H9 (cell line): ENCODE measurements around the gene RELB. TPM values are rescaled to one million over a fixed set of nuclear protein-coding genes. Genes with fewer than 3 reads are reported as not detected.

Source experiments
- DNase-seq: peaks from one replicate; pipeline ENCODE4 v3.0.0-alpha.2; 2017
- H2AFZ ChIP-seq: one replicate; pipeline ENCODE4 v1.6.1; 2013; ENCODE audit warnings: mild to moderate bottlenecking, low read length, control low read depth, moderate library complexity
- H2AK5ac ChIP-seq: 2 replicates; pipeline ENCODE4 v1.6.1; 2013; ENCODE audit warnings: low read length, control low read depth, mixed read lengths; ENCODE audit not compliant: insufficient read length
- H2BK120ac ChIP-seq: one replicate; pipeline ENCODE4 v1.6.1; 2013; ENCODE audit warnings: low read depth, mild to moderate bottlenecking, low read length, control low read depth, inconsistent platforms; ENCODE audit not compliant: poor library complexity, severe bottlenecking
- H2BK12ac ChIP-seq: 2 replicates; pipeline ENCODE4 v1.6.1; 2013; ENCODE audit warnings: low read length, control low read depth, mixed read lengths, low read depth; ENCODE audit not compliant: insufficient read length
- H2BK15ac ChIP-seq: 2 replicates; pipeline ENCODE4 v1.6.1; 2013; ENCODE audit warnings: low read depth, low read length, control low read depth
- H2BK20ac ChIP-seq: one replicate; pipeline ENCODE4 v1.6.1; 2013; ENCODE audit warnings: low read depth, mild to moderate bottlenecking, low read length, control low read depth, inconsistent platforms; ENCODE audit not compliant: poor library complexity, severe bottlenecking
- H2BK5ac ChIP-seq: 2 replicates; pipeline ENCODE4 v1.6.1; 2013; ENCODE audit warnings: low read length, control low read depth, mixed read lengths; ENCODE audit not compliant: insufficient read length
- H3K14ac ChIP-seq: 2 replicates; pipeline ENCODE4 v1.6.1; 2013; ENCODE audit warnings: low read length, control low read depth; ENCODE audit not compliant: insufficient read depth
- H3K18ac ChIP-seq: 2 replicates; pipeline ENCODE4 v1.6.1; 2013; ENCODE audit warnings: low read depth, mild to moderate bottlenecking, mixed read lengths, low read length, control low read depth; ENCODE audit not compliant: insufficient read length
- H3K23ac ChIP-seq: 2 replicates; pipeline ENCODE4 v1.6.1; 2013; ENCODE audit warnings: low read length, control low read depth, mixed read lengths, low read depth; ENCODE audit not compliant: insufficient read length
- H3K23me2 ChIP-seq: 2 replicates; pipeline ENCODE4 v1.6.1; 2013; ENCODE audit warnings: low read depth, mild to moderate bottlenecking, mixed read lengths, low read length, control low read depth; ENCODE audit not compliant: insufficient read length, poor library complexity, severe bottlenecking
- H3K27ac ChIP-seq: 2 replicates; pipeline ENCODE4 v1.5.1; 2013; ENCODE audit warnings: low read length, control low read depth, mixed read lengths, low read depth; ENCODE audit not compliant: insufficient read length
- H3K27me3 ChIP-seq: 2 replicates; pipeline ENCODE4 v1.6.1; 2013; ENCODE audit warnings: low read length, control low read depth, inconsistent platforms; ENCODE audit not compliant: insufficient read depth
- H3K4ac ChIP-seq: 2 replicates; pipeline ENCODE4 v1.6.1; 2013; ENCODE audit warnings: low read depth, mild to moderate bottlenecking, control low read depth, inconsistent platforms, low read length, moderate library complexity
- H3K4me1 ChIP-seq: 2 replicates; pipeline ENCODE4 v1.6.1; 2013; ENCODE audit warnings: low read length, control low read depth, inconsistent platforms; ENCODE audit not compliant: insufficient read depth
- H3K4me2 ChIP-seq: 2 replicates; pipeline ENCODE4 v1.6.1; 2013; ENCODE audit warnings: low read length, control low read depth, mixed read lengths; ENCODE audit not compliant: insufficient read length, insufficient read depth
- H3K56ac ChIP-seq: 2 replicates; pipeline ENCODE4 v1.6.1; 2013; ENCODE audit warnings: low read depth, mild to moderate bottlenecking, mixed read lengths, low read length, control low read depth; ENCODE audit not compliant: insufficient read length
- H3K79me1 ChIP-seq: 2 replicates; pipeline ENCODE4 v1.6.1; 2013; ENCODE audit warnings: low read depth, mild to moderate bottlenecking, moderate library complexity, low read length, control low read depth, inconsistent platforms; ENCODE audit not compliant: insufficient read depth, poor library complexity, severe bottlenecking
- H3K79me2 ChIP-seq: 2 replicates; pipeline ENCODE4 v1.6.1; 2013; ENCODE audit warnings: low read length, control low read depth, inconsistent platforms; ENCODE audit not compliant: insufficient read depth
- H3K9ac ChIP-seq: 2 replicates; pipeline ENCODE4 v1.6.1; 2013; ENCODE audit warnings: low read length, control low read depth, mixed read lengths; ENCODE audit not compliant: insufficient read length; ENCODE audit errors: extremely low read depth
- H3K9me3 ChIP-seq: one replicate; pipeline ENCODE4 v1.6.1; 2013; ENCODE audit warnings: low read depth, low read length, inconsistent platforms; ENCODE audit not compliant: control insufficient read depth
- H3T11ph ChIP-seq: one replicate; pipeline ENCODE4 v1.6.1; 2013; ENCODE audit warnings: mild to moderate bottlenecking, low read length, control low read depth, inconsistent platforms
- H4K20me1 ChIP-seq: one replicate; pipeline ENCODE4 v1.6.1; 2013; ENCODE audit not compliant: control insufficient read depth, insufficient read length, insufficient read depth
- H4K5ac ChIP-seq: 2 replicates; pipeline ENCODE4 v1.6.1; 2013; ENCODE audit warnings: low read depth, mild to moderate bottlenecking, mixed read lengths, low read length, control low read depth; ENCODE audit not compliant: insufficient read length
- H4K8ac ChIP-seq: replicated peaks from 2 replicates; pipeline ENCODE4 v1.6.1; 2013; ENCODE audit warnings: low read length, control low read depth, mixed read lengths, low read depth; ENCODE audit not compliant: insufficient read length
- H4K91ac ChIP-seq: 2 replicates; pipeline ENCODE4 v1.6.1; 2013; ENCODE audit warnings: low read depth, mild to moderate bottlenecking, moderate library complexity, mixed read lengths, low read length, control low read depth; ENCODE audit not compliant: insufficient read length
- H3K27ac Mint-ChIP-seq, 3 experiments: 2 replicates in 2 of 3; 3 replicates in 1 of 3; pipeline ENCODE4 v1.8.0; 2020 to 2021; ENCODE audit warnings: mixed read lengths in 3 of 3, mild to moderate bottlenecking in 1 of 3, moderate library complexity in 1 of 3
- H3K27me3 Mint-ChIP-seq: 2 replicates; pipeline ENCODE4 v1.8.0; 2021; ENCODE audit warnings: low read depth, mild to moderate bottlenecking, moderate library complexity, mixed read lengths
- H3K36me3 Mint-ChIP-seq, 3 experiments: 2 replicates in 2 of 3; 3 replicates in 1 of 3; pipeline ENCODE4 v1.8.0; 2020 to 2021; ENCODE audit warnings: low read depth in 3 of 3, mixed read lengths in 3 of 3; ENCODE audit not compliant: insufficient read depth in 1 of 3
- H3K4me1 Mint-ChIP-seq, 2 experiments: 2 replicates each; pipeline ENCODE4 v1.8.0; 2020; ENCODE audit warnings: mixed read lengths in 2 of 2
- H3K4me3 Mint-ChIP-seq, 2 experiments: 2 replicates in 1 of 2; 3 replicates in 1 of 2; pipeline ENCODE4 v1.8.0; 2020 to 2021; ENCODE audit warnings: mild to moderate bottlenecking in 2 of 2, mixed read lengths in 2 of 2, moderate library complexity in 1 of 2
- H3K9me3 Mint-ChIP-seq, 2 experiments: 2 replicates in 1 of 2; 3 replicates in 1 of 2; pipeline ENCODE4 v1.8.0; 2020; ENCODE audit warnings: mild to moderate bottlenecking in 2 of 2, mixed read lengths in 2 of 2, moderate library complexity in 1 of 2
- CTCF ChIP-seq: fragments of 200-600 bp; sonication (generic); conservative IDR thresholded peaks from 3 replicates; pipeline ENCODE4 v1.8.0; 2021; ENCODE audit warnings: antibody characterized with exemption, mild to moderate bottlenecking
- WGBS: extraction: QIAGEN DNeasy Blood & Tissue Kit; methylation state at CpG from one replicate; pipeline ENCODE4 v1.1.7; 2013; ENCODE audit warnings: missing lambda C conversion rate, low lambda C conversion rate, mixed read lengths; ENCODE audit not compliant: insufficient read length; ENCODE audit errors: extremely low coverage; 5-methylcytosine and 5-hydroxymethylcytosine counted together
- total RNA-seq: library from RNA; stranded (reverse); gene quantifications from 2 replicates; pipeline ENCODE4 v1.2.1, GENCODE V29; 2021

The RELB gene
- total RNA-seq, 1 experiment from 2014 or later: 13.7 TPM

DNA sequence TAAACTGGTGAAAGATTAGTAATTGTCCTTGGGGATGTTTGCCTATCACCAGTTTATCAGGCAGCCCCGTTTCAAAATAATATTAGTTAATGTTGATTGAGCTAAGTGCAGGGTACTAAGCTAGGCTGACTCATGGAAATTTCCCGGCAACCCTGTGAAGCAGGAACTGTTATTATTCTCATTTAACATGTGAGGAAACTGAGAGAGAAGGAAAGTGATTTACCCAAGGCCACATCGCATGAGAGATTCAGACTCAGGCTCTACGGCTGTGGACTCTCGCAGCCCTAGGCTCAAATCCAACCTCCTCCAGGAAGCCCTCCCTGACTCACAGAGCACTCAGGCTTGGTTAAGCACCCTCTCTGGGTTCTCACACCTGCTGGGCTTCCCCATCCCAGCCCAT lies 26.4 kb upstream of the RELB start:
- Histone ChIP-seq H3K4me2 (no peak overlapping the region), H3K9ac (no peak overlapping the region), H3K4me1 (no peaks in the 10 kb centered on the region), H3K9me3 (no peaks in the 10 kb centered on the region), H2BK20ac (no peak overlapping the region), H3K14ac (no peak overlapping the region), H3K18ac (no peak overlapping the region), H4K20me1 (no peaks in the 10 kb centered on the region), H3K4ac (no peak overlapping the region), H3K56ac (no peak overlapping the region), H2AFZ (no peak overlapping the region), H2BK12ac (no peak overlapping the region), H2AK5ac (no peak overlapping the region), H3K23me2 (no peaks in the 10 kb centered on the region), H4K91ac (no peak overlapping the region), H3K79me1 (no peaks in the 10 kb centered on the region), H3K27me3 (no peaks in the 10 kb centered on the region), H2BK120ac (no peak overlapping the region), H3K79me2 (no peaks in the 10 kb centered on the region), H4K8ac (no peak overlapping the region), H3T11ph (no peak overlapping the region), H3K23ac (no peak overlapping the region), H3K27ac (no peak overlapping the region), H2BK15ac (no peak overlapping the region), H2BK5ac (no peak overlapping the region), H4K5ac (no peak overlapping the region)
- DNase-seq: no peak
- Mint-ChIP-seq H3K36me3 (peaks cover 26 to 59% (median 54%) of the 10 kb centered on the region in 3 experiments; a peak in 6 of 7 replicates), H3K4me1 (no peaks in the 10 kb centered on the region), H3K27ac (no peak overlapping the region), H3K9me3 (no peaks in the 10 kb centered on the region), H3K27me3 (no peaks in the 10 kb centered on the region), H3K4me3 (no peak overlapping the region)
- TF ChIP-seq CTCF: no peak
- no CpG with 5 or more reads among the region's 5 CpGs for WGBS
